Mesothelial cell of epicardium (in vitro differentiated cells): Measurements from ENCODE around the gene MACROD2. TPM values are rescaled to one million over a fixed set of nuclear protein-coding genes. Genes with fewer than 3 reads are reported as not detected.

Experiments used
- DNase-seq, 2 experiments: peaks; one replicate each; pipeline ENCODE4 v3.0.0; 2021; ENCODE audit warnings: low spot score in 2 of 2; ENCODE audit not compliant: unreplicated experiment in 2 of 2
- H3K27ac Mint-ChIP-seq: 2 replicates; pipeline ENCODE4 v1.8.0; 2021; ENCODE audit warnings: mixed read lengths
- H3K27me3 Mint-ChIP-seq: 2 replicates; pipeline ENCODE4 v1.8.0; 2021; ENCODE audit warnings: low read depth, mixed read lengths
- H3K36me3 Mint-ChIP-seq: 2 replicates; pipeline ENCODE4 v1.8.0; 2021; ENCODE audit warnings: mixed read lengths
- H3K4me1 Mint-ChIP-seq: 2 replicates; pipeline ENCODE4 v1.8.0; 2021; ENCODE audit warnings: mixed read lengths
- H3K4me3 Mint-ChIP-seq: 2 replicates; pipeline ENCODE4 v1.8.0; 2021; ENCODE audit warnings: mild to moderate bottlenecking, moderate library complexity, mixed read lengths
- H3K9me3 Mint-ChIP-seq: 2 replicates; pipeline ENCODE4 v1.8.0; 2021; ENCODE audit warnings: mixed read lengths
- CTCF ChIP-seq: fragments of 200-600 bp; sonication (generic); IDR thresholded peaks from one replicate; pipeline ENCODE4 v1.5.0; 2021; ENCODE audit warnings: antibody characterized with exemption; ENCODE audit not compliant: unreplicated experiment
- total RNA-seq: library from RNA; stranded (reverse); gene quantifications from 3 replicates; pipeline ENCODE4 v1.2.1, GENCODE V29; 2021

The MACROD2 gene
- total RNA-seq, 1 donor from 2014 or later = 10.0 TPM

GRCh38 chr20:14495066-14495465 lies 499.8 kb downstream of the MACROD2 start:
- H3K27ac Mint-ChIP-seq = no peak overlapping the region
- H3K27me3 Mint-ChIP-seq = no peaks in the 10 kb centered on the region
- no peak for DNase-seq
- peaks cover 41% of the 10 kb centered on the region for H3K4me1 Mint-ChIP-seq
- no peak overlapping the region for H3K4me3 Mint-ChIP-seq
- TF ChIP-seq CTCF = no peak
- peaks cover 4% of the 10 kb centered on the region for H3K9me3 Mint-ChIP-seq
- H3K36me3 Mint-ChIP-seq = no peaks in the 10 kb centered on the region

GRCh38 chr20:14497004-14497403 lies 501.7 kb downstream of the MACROD2 start:
- no peak overlapping the region for H3K27ac Mint-ChIP-seq
- peaks cover 4% of the 10 kb centered on the region for H3K9me3 Mint-ChIP-seq
- H3K4me1 Mint-ChIP-seq = peaks cover 37% of the 10 kb centered on the region
- H3K27me3 Mint-ChIP-seq = no peaks in the 10 kb centered on the region
- no peak for TF ChIP-seq CTCF
- no peaks in the 10 kb centered on the region for H3K36me3 Mint-ChIP-seq
- H3K4me3 Mint-ChIP-seq = no peak overlapping the region
- DNase-seq = no peak

GRCh38 chr20:14498772-14499171 lies 503.5 kb downstream of the MACROD2 start:
- no peaks in the 10 kb centered on the region for H3K27me3 Mint-ChIP-seq
- H3K4me3 Mint-ChIP-seq = no peak overlapping the region
- H3K36me3 Mint-ChIP-seq = no peaks in the 10 kb centered on the region
- peaks cover 34% of the 10 kb centered on the region for H3K4me1 Mint-ChIP-seq
- TF ChIP-seq CTCF = no peak
- peak overlapping the region; percentile 55 for H3K27ac Mint-ChIP-seq
- peaks cover 4% of the 10 kb centered on the region for H3K9me3 Mint-ChIP-seq
- no peak for DNase-seq

GRCh38 chr20:14505476-14505875 lies 510.2 kb downstream of the MACROD2 start:
- H3K36me3 Mint-ChIP-seq = peaks cover 13% of the 10 kb centered on the region
- H3K4me1 Mint-ChIP-seq = peaks cover 3% of the 10 kb centered on the region
- no peak overlapping the region for H3K4me3 Mint-ChIP-seq
- DNase-seq = no peak
- H3K27me3 Mint-ChIP-seq = no peaks in the 10 kb centered on the region
- no peak for TF ChIP-seq CTCF
- H3K27ac Mint-ChIP-seq = no peak overlapping the region
- H3K9me3 Mint-ChIP-seq = peaks cover 24% of the 10 kb centered on the region

- Mint-ChIP-seq H3K4me1 (peaks cover 18% of the 10 kb centered on the region), H3K27ac (peak overlapping the region; percentile 15), H3K9me3 (peaks cover 24% of the 10 kb centered on the region), H3K27me3 (no peaks in the 10 kb centered on the region), H3K4me3 (no peak overlapping the region), H3K36me3 (peaks cover 13% of the 10 kb centered on the region)
- no peak for TF ChIP-seq CTCF
- DNase-seq = no peak
Observed at GRCh38 chr20:14507711-14508110, 512.4 kb downstream of the MACROD2 start.

- TF ChIP-seq CTCF = no peak
- Mint-ChIP-seq H3K27ac (no peak overlapping the region), H3K36me3 (peaks cover 13% of the 10 kb centered on the region), H3K9me3 (peaks cover 28% of the 10 kb centered on the region), H3K4me1 (peaks cover 33% of the 10 kb centered on the region), H3K4me3 (no peak overlapping the region), H3K27me3 (no peaks in the 10 kb centered on the region)
- no peak for DNase-seq
Observed at GRCh38 chr20:14510341-14510740, 515.0 kb downstream of the MACROD2 start.
